Fibroblast of skin of left quadriceps (primary cell): ENCODE results near the gene ITPKB.
"Not testable (repeated sequence)": the region's sequence is repeated elsewhere in the genome, so short reads cannot be mapped to it uniquely, and the experiment has no call there.

Source experiments
- DNase-seq, 2 experiments: peaks; one replicate each; pipeline ENCODE4 v3.0.0-alpha.2; 2013; ENCODE audit warnings: low read depth in 2 of 2

The ITPKB gene

GRCh38 chr1:226603022-226603857, 135.8 kb downstream of the ITPKB start:
- DNase-seq = peak in 1 of 2 experiments; percentile 22

DNA sequence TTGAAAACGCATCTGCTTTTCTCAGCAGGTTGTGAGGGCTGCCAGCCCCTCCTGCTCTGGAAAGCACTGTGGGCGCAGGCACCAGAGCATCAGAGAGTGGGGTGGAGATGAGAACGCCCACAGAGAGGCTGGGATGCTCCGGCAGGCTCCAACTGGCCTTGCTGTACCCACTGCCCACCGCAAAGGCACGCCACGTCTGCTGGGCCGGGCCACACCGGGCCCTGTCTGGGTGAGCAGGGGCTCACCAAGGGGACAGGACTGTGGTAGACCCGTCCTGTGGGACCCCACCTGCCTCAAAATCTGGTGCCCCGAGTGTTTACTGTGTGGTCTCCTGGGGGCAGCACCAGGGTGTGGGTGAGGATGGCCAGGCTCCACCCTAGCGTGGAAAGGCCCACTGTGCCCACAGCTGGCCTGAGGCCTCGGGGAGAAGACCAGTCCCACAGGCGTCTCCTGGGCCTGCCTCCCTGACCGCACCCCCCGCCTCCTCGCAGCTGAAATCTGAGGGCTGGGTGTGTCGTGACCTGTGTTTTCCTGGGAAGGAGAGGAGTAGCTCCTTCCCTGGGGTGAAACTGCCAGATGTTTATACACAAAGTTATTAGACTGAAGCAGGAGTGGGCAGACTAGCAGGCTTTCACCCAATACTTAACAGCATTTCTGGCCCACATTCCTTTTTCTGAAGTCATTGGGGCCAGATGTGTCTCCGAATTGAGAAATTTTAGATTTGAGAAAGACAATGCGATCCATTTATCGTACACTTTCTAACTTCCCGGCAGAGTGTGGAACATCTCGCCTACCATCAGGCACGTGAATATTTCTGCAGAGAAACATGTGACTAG, 136.7 kb downstream of the ITPKB start:
- peak; percentile 72 to 73 for DNase-seq

GRCh38 chr1:226601456-226601855, 137.6 kb downstream of the ITPKB start:
- DNase-seq = no peak

DNA sequence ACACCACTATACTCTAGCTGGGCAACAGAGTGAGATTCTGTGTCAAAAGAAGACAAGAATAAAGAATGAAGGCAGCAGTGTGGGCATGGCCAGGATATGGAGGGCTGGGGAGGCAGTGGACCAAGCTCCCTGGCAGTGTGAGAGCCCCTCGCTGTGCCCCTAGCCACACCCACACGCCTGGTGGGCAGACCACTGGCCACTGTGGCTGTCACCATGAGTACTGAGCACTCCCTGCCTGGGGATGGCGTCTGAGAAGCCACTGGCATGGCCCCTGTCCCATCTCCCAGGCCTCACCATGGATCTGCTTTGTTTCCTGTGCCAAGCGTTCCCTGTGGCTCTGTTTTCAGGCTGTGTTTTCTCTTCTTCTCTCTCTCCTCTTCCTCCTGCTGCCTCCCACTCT, 138.8 kb downstream of the ITPKB start:
- no peak for DNase-seq

- no peak for DNase-seq
Observed at GRCh38 chr1:226599636-226600238, 139.3 kb downstream of the ITPKB start.

DNA sequence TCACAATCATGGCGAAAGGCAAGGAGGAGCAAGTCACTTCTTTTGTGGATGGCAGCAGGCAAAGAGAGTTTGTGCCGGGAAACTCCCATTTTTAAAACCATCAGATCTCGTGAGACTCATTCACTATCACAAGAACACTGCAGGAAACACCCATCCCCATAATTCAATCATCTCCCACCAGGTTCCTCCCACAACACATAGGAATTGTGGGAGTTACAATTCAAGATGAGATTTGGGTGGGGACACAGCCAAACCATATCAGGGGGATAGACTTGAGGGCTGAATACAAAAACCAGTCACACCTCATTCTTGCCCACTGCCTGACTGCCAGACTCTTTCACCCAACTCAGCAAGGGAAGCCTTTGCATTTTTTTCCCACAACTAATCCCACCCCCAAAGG, 140.1 kb downstream of the ITPKB start:
- DNase-seq = not testable (repeated sequence)

DNA sequence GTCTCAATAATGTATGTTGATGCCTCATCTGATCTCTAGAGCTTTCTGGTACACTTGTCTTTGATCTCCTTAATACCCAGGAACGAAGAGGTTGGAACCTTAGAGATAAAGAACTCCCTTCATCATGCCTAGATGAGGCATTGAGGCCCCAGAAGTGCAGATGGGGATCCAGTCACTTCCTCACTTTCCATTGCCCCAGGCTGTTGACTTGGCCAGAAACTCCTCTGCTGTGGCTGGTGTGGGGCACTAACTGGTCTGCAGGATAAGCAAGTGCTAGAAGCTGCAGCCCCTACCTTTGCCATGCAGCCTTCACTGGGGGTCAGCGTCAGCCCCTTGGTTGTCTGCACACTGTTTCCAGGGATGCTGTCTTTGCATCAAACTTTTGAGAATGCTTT, 140.6 kb downstream of the ITPKB start:
- DNase-seq = no peak

DNA sequence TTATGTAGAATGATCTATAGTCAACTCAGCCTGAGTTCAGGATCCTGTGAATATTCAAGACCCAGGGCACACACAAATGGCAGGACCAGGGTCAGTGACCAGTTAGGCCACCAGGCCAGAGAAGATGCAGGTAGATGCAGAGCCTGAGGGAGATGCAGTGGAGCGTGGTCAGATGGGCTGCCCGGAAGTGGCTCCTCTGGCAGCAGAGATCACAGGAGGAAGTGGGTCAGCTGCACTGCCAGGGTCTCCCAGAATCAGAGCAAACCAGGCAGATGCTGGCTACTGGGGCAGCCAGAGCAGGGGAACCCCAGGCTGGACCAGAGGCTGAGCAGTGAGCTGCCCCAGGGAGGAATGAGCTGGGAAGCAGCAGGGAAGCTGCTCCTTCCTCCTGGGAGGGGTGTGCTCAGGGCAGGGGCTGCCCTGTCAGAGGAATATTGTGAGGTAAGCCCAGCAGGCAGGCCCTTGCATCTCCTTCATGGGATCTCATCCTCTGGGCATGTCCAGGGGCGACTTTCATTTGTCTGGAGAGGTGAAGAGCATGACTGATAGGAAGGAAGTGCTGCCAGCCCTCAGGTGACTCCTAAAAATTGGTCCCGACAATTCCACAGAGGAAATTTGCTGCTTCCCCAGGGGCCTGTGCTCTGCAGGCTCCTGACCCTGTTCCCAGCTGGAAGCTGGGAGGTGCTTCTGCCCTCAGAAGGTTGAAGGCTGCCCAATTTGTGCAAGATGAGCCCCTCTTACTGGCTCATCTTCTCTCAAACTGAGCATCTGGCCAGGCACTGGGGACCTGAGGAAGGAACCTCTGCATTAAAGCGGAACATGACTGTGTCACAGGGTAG, 141.2 kb downstream of the ITPKB start:
- no peak for DNase-seq

DNA sequence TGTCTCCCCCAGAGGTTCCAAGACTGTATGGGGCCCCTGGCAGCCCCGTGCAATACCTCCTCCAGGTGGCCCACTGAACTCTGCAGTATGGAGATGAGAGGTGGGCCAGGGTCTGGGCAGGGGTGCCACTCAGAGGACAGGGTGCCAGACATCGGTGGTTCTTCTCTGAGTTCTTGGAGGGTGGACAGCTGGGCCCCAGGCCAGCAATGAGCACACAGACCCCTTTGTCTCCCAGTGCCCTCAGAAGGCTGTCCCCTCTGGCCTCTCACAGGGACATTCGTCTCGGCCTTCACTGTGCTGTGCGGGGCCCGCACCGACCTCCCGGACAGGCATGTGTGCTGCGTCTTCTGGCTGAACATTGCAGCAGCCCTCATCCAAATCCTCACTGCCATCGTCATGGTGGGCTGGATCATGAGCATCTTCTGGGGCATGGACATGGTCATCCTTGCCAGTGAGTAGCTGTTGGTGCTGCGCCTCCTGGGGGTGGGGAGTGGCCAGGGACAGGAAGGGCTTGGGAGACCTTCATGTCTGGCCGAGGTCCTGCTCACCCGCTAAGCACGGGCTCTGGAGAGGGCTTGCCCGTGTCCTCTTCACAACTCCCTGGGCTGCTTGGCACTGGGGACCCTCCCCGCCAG, 142.4 kb downstream of the ITPKB start:
- DNase-seq = no peak

DNA sequence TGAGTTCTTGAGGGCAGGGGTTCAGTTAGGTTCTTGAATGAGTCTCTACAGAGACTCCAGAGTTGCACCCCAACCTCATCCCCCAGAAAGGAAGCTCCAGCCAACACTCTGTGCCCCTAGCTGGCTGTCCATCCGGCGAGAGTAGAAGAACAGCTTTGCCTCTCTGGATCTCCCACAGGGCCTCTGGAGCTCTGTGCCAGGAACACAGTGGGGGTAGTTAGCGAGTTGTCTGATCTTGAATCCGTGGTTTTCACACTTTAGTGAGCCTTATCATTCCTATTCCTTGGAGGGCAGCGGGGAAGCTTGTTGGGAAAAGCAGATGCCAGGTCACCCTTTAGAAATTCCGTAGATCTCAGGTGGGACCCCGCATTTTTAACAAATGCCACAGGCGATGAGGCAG, 145.5 kb downstream of the ITPKB start:
- DNase-seq = no peak

DNA sequence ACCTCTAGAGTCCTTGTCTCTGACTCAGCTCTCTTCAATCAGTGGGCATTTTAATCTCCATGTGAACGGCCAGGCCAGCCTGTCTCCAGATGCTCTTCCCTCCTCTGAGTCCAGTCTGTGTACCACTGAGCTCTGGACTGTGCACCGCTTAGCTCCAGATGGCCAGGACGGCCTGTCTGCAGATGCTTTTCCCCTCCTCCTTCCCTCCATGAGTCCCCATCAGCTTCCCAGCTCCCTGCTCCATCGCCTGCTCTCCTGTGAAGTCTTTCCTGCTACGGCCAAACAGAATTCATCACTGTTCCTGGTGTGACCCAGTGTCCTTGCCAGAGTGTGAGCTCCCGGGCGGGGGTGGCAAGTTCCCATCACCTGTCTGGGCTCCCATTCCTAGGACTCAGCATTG, 148.5 kb downstream of the ITPKB start:
- DNase-seq = no peak

DNA sequence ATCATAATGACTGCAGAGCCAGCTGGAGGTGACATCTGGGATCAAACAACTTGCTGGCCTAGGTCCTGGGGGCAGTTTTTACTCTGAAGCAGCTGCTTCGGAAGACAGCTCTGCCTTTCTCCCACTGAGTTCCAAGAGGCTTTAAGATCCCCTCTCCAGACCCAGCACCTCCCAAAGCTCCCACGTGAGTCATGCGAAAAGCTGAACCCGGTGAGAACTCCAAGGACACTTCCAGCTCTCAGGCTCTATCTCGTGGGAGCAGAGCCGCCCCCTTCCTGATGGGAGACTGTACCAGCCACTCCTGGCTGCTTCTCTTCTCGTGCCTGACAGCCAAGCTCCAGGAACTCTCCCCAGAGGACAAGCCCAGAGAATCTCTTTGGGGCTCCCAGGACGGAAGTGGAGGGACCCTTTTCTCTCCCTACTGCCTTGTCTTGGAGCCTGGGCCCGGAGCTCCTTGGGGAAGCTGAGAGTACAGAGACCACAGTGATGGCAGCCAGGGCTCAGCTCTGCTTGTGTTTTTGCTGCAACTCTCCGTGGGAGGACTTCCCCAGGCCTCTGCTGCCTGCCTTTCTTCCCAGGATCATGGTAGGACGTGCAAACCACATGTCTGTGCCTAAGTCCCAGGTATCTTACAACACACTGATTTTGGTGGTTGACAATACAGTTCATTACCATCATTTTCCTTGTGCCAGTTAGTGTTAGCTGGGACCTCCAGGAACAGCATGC, 149.9 kb downstream of the ITPKB start:
- no peak for DNase-seq

GRCh38 chr1:226588484-226588883, 150.6 kb downstream of the ITPKB start:
- no peak for DNase-seq

GRCh38 chr1:226586650-226587422, 152.2 kb downstream of the ITPKB start:
- no peak for DNase-seq

DNA sequence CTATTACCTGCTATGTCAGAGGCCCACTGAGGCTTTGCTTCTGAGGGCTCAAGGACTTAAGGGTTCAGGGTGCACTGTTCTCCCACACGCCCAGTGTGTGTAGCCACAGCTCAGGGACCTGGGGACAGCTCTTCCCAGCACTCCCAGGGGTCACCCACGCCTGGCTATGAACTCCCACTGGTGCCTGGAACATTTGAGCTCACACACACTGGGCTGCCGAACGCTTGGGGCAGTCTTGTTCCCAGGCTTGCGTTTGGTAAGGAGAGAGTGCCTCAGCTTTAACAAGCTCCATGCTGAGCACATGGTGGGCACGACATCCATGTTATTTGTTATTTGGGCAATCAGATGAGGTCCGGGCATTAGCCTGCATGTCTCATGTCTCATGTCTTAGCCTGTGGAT, 153.0 kb downstream of the ITPKB start:
- DNase-seq = no peak

GRCh38 chr1:226584164-226584563, 154.9 kb downstream of the ITPKB start:
- DNase-seq = no peak

DNA sequence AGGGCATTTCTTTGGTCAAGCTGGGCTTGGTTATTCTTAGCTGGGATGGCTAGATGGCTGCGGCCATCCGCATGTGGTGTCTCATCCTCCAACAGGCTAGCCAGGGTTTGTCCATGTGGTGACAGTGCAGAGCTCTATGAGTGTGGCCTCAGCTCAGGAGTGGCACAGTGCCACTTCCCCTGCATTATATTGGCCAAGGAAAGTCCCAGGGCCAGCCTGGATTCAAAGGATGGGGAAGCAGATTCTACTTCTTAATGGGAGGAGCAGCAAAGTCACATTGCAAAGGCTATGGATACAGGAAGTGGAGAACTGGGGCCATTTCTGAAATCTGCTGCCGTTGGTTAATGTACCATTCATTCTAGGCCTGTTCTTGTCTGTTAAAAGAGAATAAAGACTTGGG, 156.1 kb downstream of the ITPKB start:
- no peak for DNase-seq
